H1 (cell line): ENCODE results near the gene EMX2. TPM values are rescaled to one million over a fixed set of nuclear protein-coding genes. Genes with fewer than 3 reads are reported as not detected.

Experiments
- polyA plus RNA-seq, 7 experiments: library from polyadenylated mRNA; depleted of rRNA in 3 of 7; stranded (reverse) in 5 of 7; unstranded in 2 of 7; fragments of >200 nt in 5 of 7; fragments of 200-250 nt in 2 of 7; gene quantifications; 1 replicate in 5 of 7; 2 replicates in 1 of 7; 4 replicates in 1 of 7; pipeline versions ENCODE4 v1.2.1 to v1.2.3, GENCODE V29; 2011 to 2013; ENCODE audit warnings: missing spikeins in 2 of 7, mixed read lengths in 2 of 7
- total RNA-seq: library from RNA; stranded (reverse); fragmentation: NEBNext Ultra II Directional; extraction: Animal tissue kit (Norgen Biotek cat#: 25700); gene quantifications from 2 replicates; pipeline ENCODE4 v1.2.1, GENCODE V29; 2021

EMX2 gene
- total and polyA plus RNA-seq, 2 of the 8 experiments (the other 6 are each of a cell fraction or from before 2014, with no cell fraction given) = not detected

Other genes with a start within 250 kb of the EMX2 start
- 48.8 and 50.1 TPM in 2 replicates for gene PDZD8, start 167.3 kb upstream of the EMX2 start, total RNA-seq
- gene PDZD8, start 167.3 kb upstream of the EMX2 start, polyA plus RNA-seq (2011; rRNA removed) = 6.7 and 10.9 TPM in 2 replicates